Stomach (tissue), 4 donors: ENCODE data around the gene CCDC181.

Experiments
- CTCF ChIP-seq, 7 experiments: fragments of 450-650 bp in 4 of 7; fragments of 200-600 bp in 3 of 7; sonication (generic) in 3 of 7; IDR thresholded peaks; one replicate each; pipeline ENCODE4 v1.5.1; 2016 to 2019; ENCODE audit warnings: antibody characterized with exemption in 7 of 7, control low read depth in 2 of 7, mild to moderate bottlenecking in 1 of 7
- POLR2A ChIP-seq, 4 donors: fragments of 450-650 bp; IDR thresholded peaks; one replicate each; pipeline ENCODE4 v1.6.1; 2016; ENCODE audit warnings: antibody characterized with exemption in 4 of 4, control low read depth in 2 of 4, mild to moderate bottlenecking in 1 of 4, moderate library complexity in 1 of 4
- POLR2AphosphoS5 ChIP-seq, 3 donors: sonication (generic); formaldehyde crosslinking; IDR thresholded peaks; one replicate each; pipeline ENCODE4 v1.6.1; 2016; ENCODE audit warnings: antibody characterized with exemption in 3 of 3

DNA sequence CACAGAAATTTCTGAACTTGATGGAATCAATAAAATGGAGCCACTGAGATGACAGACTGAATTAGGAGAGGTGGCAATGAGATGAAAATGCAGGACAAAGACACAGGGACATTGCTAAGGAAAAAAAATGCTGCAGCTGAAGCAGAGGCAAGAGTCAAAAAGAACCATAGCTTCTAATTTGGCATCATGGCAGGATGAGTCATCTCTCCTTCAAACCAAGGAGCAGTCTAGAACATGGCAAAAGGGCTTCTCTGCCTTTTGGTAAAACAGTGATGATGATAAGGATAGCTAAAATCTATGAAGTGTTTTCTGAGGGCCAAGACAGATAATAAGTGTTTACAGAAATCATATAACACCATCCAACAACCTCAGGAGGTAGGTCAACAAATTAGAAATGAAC, 41.7 kb upstream of the CCDC181 start:
- TF ChIP-seq CTCF (IDR thresholded peaks at IDR 0.05) (no peak), POLR2A (IDR thresholded peaks at IDR 0.05) (no peak), POLR2AphosphoS5 (IDR thresholded peaks at IDR 0.05) (no peak)
